GM19438 (cell line): ENCODE results near the gene PIP.
"Not testable (repeated sequence)": the region's sequence is repeated elsewhere in the genome, so short reads cannot be mapped to it uniquely, and the experiment has no call there.

ENCODE experiments used
- ATAC-seq: cut with Tn5 transposase; IDR thresholded peaks from one replicate; pipeline ENCODE4 v1.9.1; 2021; ENCODE audit warnings: low read depth; ENCODE audit not compliant: unreplicated experiment

Gene PIP

GRCh38 chr7:143176128-143176527 lies 44.3 kb downstream of the PIP start:
- no peak for ATAC-seq

- no peak for ATAC-seq
These were observed 45.7 kb downstream of the PIP start for GRCh38 chr7:143177374-143178119.

DNA sequence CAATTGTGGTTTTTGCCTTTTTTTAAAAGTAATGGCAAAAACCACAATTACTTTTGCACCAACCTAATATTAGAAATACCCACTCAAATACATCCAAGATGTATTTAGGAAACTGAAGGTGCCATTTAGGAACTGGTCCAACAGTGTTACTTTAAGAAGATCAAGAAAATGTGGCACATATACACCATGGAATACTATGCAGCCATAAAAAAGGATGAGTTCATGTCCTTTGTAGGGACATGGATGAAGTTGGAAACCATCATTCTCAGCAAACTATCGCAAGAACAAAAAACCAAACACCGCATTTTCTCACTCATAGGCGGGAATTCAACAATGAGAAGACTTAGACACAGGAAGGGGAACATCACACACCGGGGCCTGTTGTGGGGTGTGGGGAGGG lies 48.9 kb downstream of the PIP start:
- not testable (repeated sequence) for ATAC-seq

DNA sequence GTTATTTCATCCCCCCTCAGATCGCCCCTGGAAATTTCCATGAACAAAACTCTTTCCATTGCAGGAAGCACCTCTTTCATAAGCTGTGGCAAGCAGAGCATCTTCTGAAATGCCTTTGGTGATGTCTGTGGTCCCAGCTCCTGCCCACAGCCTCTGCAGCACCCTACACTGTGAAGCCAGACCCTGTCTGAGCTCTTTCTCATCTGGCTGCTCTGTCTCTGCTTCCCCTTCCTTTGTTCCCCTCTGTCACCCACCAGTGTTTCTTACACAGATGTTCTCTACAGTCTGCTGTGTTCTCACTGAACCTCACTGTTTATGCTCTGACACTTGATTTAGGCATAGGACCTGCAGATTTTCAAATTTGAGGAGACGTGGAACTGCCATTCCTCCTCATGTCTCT lies 49.5 kb downstream of the PIP start:
- no peak for ATAC-seq

GRCh38 chr7:143183024-143183423 lies 51.1 kb downstream of the PIP start, which contains the start of gene TAS2R39:
Gene TAS2R39 (plus strand): TSS chr7:143183419. CDS start chr7:143183419, 0 bp downstream.
- ATAC-seq, result no peak

DNA sequence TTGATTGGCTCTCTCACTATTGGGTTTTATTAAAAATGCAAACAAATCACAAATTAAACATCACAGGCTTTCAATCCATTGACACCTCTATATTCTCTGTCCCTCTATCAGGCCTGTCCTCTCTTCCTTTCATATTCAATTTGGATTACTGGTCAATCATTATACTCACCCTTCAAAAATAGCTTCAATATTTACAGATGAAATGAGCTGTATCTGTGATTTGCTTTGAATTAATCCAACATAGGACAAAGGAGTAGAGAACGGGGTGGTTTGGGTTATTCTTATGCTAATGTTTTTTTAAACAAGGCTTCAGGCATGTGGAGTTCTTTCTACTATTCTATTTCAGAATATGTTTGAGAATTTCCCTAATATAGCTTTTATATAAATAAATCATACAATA lies 53.7 kb downstream of the PIP start:
- ATAC-seq, result no peak

GRCh38 chr7:143188994-143189393 lies 57.1 kb downstream of the PIP start:
- no peak for ATAC-seq
